UCSD-AML1 (cell line): ENCODE measurements around the gene ATP9B.
"Not testable (repeated sequence)": the region's sequence is repeated elsewhere in the genome, so short reads cannot be mapped to it uniquely, and the experiment has no call there.

Experiments
- DNase-seq: peaks from one replicate; lab custom pipeline; 2025; ENCODE audit not compliant: unreplicated experiment; lab: John Stamatoyannopoulos, UW

ATP9B gene

GRCh38 chr18:79352432-79352831, 283.2 kb downstream of the ATP9B start:
- DNase-seq = no peak

- DNase-seq = no peak
These were observed 284.1 kb downstream of the ATP9B start for GRCh38 chr18:79353267-79353666.

- no peak for DNase-seq
These were observed 285.2 kb downstream of the ATP9B start for GRCh38 chr18:79354350-79354749.

- DNase-seq = no peak
These were observed 286.5 kb downstream of the ATP9B start for GRCh38 chr18:79355433-79356335.

GRCh38 chr18:79356435-79356834, 287.2 kb downstream of the ATP9B start:
- no peak for DNase-seq

GRCh38 chr18:79360933-79361332, 291.7 kb downstream of the ATP9B start:
- DNase-seq = no peak

- DNase-seq = no peak
These were observed 292.8 kb downstream of the ATP9B start for GRCh38 chr18:79361766-79362522.

GRCh38 chr18:79365701-79366100, 296.5 kb downstream of the ATP9B start:
- DNase-seq = no peak

GRCh38 chr18:79366177-79367094, 297.2 kb downstream of the ATP9B start:
- DNase-seq = no peak

GRCh38 chr18:79367480-79367879, 298.3 kb downstream of the ATP9B start:
- DNase-seq = no peak

- no peak for DNase-seq
These were observed 298.8 kb downstream of the ATP9B start for GRCh38 chr18:79367989-79368388.

GRCh38 chr18:79368681-79369080, 299.5 kb downstream of the ATP9B start:
- DNase-seq = peak; percentile 62

GRCh38 chr18:79371561-79372121, 302.4 kb downstream of the ATP9B start:
- no peak for DNase-seq

GRCh38 chr18:79372461-79372860, 303.3 kb downstream of the ATP9B start:
- no peak for DNase-seq

- no peak for DNase-seq
These were observed 303.8 kb downstream of the ATP9B start for GRCh38 chr18:79372991-79373390.

GRCh38 chr18:79373736-79374135, 304.5 kb downstream of the ATP9B start:
- no peak for DNase-seq

GRCh38 chr18:79374408-79375171, 305.4 kb downstream of the ATP9B start:
- no peak for DNase-seq

GRCh38 chr18:79375441-79376154, 306.4 kb downstream of the ATP9B start:
- no peak for DNase-seq

GRCh38 chr18:79376661-79377060, 307.5 kb downstream of the ATP9B start:
- not testable (repeated sequence) for DNase-seq
